Fibroblast of pulmonary artery (primary cell): Measurements from ENCODE around the gene SLC25A52.
"Not testable (repeated sequence)": the region's sequence is repeated elsewhere in the genome, so short reads cannot be mapped to it uniquely, and the experiment has no call there.

Source experiments
- DNase-seq: peaks from one replicate; pipeline ENCODE4 v3.0.0-alpha.2; 2010; ENCODE audit warnings: low read depth
- H3K4me3 ChIP-seq: replicated peaks from 2 replicates; pipeline ENCODE4 v1.5.1; 2011; ENCODE audit warnings: low read depth, mild to moderate bottlenecking, control low read depth, low read length, moderate library complexity
- TF ChIP-seq, protein P1 (sequence below): IDR thresholded peaks from 2 replicates; pipeline ENCODE4 v1.5.1; 2011; ENCODE audit warnings: mild to moderate bottlenecking, control low read depth, low read length, inconsistent platforms; ENCODE audit errors: missing control alignments

The SLC25A52 gene, protein sequence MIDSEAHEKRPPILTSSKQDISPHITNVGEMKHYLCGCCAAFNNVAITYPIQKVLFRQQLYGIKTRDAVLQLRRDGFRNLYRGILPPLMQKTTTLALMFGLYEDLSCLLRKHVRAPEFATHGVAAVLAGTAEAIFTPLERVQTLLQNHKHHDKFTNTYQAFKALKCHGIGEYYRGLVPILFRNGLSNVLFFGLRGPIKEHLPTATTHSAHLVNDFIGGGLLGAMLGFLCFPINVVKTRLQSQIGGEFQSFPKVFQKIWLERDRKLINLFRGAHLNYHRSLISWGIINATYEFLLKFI

DNA sequence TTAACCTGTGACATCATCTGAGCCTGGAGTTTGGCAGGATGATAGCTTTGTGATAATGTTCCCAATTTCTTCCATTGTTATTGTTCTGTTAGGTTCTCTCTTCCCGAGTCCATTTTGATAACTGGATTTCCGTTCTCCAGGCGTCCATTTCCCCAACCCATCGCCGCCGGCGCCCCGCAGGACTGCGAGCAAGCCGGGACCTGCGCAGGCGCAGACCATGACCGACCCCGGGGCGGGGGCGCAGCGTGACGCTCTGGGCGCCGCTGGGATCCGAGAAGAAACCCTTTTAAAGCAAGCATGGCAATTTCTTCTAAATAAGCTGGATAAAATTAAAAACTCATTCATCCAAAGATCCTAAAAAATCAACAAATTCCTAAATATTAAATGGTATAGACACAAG is at the start of gene SLC25A52:
Gene SLC25A52, minus strand, starts transcription at position 186 of the 400 bp plus-strand sequence. CDS start 219 bp downstream, outside the sequence.
- TF ChIP-seq, protein P1, sequence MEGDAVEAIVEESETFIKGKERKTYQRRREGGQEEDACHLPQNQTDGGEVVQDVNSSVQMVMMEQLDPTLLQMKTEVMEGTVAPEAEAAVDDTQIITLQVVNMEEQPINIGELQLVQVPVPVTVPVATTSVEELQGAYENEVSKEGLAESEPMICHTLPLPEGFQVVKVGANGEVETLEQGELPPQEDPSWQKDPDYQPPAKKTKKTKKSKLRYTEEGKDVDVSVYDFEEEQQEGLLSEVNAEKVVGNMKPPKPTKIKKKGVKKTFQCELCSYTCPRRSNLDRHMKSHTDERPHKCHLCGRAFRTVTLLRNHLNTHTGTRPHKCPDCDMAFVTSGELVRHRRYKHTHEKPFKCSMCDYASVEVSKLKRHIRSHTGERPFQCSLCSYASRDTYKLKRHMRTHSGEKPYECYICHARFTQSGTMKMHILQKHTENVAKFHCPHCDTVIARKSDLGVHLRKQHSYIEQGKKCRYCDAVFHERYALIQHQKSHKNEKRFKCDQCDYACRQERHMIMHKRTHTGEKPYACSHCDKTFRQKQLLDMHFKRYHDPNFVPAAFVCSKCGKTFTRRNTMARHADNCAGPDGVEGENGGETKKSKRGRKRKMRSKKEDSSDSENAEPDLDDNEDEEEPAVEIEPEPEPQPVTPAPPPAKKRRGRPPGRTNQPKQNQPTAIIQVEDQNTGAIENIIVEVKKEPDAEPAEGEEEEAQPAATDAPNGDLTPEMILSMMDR = no peak
- H3K4me3 ChIP-seq = no peak within 1 kb of the TSS
- no peak for DNase-seq

DNA sequence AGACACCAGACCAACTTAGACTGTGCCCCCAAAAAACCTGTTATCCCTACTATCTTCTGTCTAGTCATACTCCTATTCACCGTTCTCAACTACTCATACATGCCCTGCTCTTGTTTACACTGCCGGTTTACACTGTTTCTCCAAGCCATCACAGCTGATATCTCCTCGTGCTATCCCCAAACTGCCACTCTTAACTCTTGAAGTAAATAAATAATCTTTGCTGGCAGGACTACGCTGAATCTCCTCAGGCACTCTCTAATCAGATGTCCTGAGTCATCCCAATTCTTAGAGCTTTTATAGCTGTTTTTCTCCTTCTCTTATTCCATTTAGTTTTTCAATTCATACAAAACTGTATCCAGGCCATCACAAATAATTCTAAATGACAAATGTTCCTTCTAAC is 48.4 kb upstream of the SLC25A52 start:
- not testable (repeated sequence) for DNase-seq

DNA sequence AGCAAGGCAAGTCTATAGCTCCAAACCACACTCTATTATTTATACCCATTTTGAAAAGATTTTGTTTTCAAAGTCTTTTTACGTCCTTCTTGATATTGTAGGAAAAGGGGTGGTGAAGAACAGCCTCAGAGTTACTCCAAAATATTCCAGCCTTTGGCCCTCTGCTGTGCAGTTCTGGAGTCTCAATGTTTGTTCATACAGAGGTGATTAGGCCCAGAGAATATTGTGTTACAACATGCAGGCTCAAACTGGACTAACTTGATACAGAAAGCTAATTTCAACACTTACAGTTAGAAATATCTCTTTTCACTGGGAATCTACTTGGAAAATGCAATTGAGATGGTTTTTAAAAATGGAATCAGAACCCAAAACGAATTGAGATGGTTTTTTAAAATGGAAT is 40.4 kb upstream of the SLC25A52 start:
- H3K4me3 ChIP-seq = no peak overlapping the region
- no peak for DNase-seq

More for the DNA sequence above, 48.4 kb upstream of the SLC25A52 start:
- H3K4me3 ChIP-seq = not testable (repeated sequence)

DNA sequence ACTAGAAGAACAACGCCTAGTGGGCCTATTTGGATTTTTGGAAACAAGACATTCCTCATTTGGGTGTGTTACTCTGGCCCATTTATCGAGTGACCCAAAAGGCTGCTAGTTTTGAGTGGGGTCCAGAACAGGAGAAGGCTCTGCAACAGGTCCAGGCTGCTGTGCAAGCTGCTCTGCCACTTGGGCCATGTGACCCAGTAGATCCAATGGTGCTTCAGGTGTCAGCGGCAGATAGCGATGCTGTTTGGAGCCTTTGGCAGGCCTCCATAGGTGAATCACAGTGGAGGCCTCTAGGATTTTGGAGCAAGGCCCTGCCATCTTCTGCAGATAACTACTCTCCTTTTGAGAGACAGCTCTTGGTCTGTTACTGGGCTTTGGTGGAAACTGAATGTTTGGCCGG is 38.6 kb upstream of the SLC25A52 start:
- not testable (repeated sequence) for DNase-seq, H3K4me3 ChIP-seq

More for the DNA sequence above, 40.4 kb upstream of the SLC25A52 start:
- TF ChIP-seq, protein P1 = no peak

DNA sequence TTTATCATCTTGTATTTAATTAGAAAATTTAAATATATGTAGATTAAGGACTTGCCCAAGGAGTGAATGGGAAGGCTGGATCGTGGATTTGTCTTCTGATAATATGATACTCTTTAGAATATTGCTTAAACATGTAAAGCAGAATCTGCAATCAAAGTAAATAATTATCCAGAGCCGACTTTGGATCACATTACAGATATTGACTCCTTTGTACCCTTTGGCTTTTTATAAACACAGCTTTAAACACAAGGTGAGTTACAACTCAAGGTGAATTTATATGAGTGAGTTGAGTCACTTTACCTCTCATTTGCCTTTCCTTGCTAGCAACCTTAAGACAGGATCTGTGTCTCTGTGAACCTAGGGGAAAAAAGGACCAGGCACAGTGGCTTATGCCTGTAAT is 37.7 kb upstream of the SLC25A52 start:
- no peak overlapping the region for H3K4me3 ChIP-seq

DNA sequence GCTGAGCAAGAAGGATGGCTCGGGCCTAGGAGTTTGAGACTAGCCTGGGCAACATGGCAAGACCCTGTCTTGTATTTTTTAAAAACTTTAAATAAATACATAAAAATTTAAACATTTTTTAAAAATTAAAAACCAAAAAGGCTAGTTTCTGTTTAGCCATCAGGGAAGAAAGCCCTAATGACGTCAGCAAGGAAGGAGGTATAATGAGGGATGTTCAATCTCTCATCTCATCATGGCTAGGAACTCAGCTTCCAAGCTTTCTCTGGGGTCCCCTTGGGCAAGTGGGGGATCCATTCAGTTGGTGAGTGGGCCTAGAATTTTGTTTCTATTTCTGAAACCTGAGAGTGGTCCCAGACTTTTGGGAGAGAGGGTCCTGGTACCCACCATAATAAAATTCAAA is 35.1 kb upstream of the SLC25A52 start:
- DNase-seq = no peak
- H3K4me3 ChIP-seq = no peak overlapping the region
- TF ChIP-seq, protein P1 = no peak

More for the DNA sequence above, 37.7 kb upstream of the SLC25A52 start:
- no peak for DNase-seq
- TF ChIP-seq, protein P1 = no peak

DNA sequence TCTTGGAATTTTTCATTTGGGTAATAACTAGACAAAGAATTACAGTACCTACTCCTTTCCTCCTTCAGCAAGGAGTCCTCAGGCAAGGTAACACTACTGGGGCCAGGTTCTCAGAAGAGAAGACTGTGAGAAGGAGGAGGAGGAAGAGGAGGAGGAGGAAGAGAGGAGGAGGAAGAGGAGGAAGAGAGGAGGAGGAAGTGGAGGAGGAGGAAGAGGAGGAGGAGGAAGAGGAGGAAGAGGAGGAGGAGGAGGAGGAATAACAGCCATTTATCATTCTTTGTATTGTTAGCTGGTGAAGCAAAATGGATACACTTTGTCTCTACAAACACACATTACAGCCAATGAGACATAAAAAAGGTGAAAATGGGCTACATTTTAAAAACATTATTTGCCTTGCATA is 32.9 kb upstream of the SLC25A52 start:
- DNase-seq = no peak
- TF ChIP-seq, protein P1 = no peak
- no peak overlapping the region for H3K4me3 ChIP-seq

DNA sequence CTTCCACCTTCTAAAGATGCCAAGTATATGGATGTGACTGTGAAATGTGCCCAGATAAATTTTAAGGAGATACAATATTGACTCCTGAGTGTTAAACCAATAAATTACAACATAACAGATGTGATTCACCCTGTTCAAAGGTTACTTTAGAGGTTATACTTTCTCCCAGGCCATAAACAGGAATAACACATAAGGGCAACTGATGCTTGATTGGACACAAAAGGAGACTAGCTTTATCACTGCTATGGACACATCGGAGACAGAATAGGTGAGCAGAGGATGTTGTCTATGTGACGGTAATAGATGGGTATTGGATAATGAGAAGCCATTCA is 31.9 kb upstream of the SLC25A52 start:
- H3K4me3 ChIP-seq = no peak overlapping the region
- TF ChIP-seq, protein P1 = no peak
- DNase-seq = no peak
